Measurements from ENCODE around the gene NOP56.

DNA sequence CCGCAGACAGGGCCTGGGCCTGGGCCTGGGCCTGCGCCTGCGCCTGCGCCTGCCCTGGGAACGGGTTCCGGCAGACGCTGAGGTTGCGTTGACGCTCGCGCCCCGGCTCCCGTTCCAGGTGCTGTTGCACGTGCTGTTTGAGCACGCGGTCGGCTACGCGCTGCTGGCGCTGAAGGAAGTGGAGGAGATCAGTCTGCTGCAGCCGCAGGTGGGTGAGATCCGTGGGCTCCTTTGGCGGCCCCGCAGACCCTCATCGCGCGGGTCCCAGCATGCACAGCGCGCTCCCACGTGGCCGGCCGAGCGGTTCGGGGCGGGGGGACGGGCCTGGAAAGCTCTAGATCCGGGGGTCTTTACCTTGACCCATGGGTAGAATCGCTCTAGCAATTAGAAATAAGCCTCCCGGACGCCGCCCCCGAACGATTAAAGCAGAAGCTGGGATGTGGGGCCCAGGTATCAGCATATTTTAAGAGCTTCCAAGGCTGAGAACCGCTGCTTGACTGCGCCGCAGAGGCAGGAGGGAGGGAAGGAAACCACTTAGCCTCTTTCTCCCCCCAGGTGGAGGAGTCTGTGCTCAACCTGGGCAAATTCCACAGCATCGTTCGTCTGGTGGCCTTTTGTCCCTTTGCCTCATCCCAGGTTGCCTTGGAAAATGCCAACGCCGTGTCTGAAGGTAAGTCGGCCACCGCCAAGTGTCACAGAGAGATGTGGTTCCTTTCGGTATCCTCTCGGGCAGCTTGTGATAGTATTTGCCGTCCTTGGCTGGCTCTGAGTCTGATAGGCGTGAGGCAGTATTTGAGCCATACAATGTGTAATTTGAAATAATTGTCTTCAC lies 508 bp downstream of the NOP56 start:
- TF ChIP-seq POLR2AphosphoS5 (IDR thresholded peaks at IDR 0.05; ENCODE audit: low read depth, low read length), result peak; percentile 75; the same call in 1 of the 2 replicates
- TF ChIP-seq, protein P1, sequence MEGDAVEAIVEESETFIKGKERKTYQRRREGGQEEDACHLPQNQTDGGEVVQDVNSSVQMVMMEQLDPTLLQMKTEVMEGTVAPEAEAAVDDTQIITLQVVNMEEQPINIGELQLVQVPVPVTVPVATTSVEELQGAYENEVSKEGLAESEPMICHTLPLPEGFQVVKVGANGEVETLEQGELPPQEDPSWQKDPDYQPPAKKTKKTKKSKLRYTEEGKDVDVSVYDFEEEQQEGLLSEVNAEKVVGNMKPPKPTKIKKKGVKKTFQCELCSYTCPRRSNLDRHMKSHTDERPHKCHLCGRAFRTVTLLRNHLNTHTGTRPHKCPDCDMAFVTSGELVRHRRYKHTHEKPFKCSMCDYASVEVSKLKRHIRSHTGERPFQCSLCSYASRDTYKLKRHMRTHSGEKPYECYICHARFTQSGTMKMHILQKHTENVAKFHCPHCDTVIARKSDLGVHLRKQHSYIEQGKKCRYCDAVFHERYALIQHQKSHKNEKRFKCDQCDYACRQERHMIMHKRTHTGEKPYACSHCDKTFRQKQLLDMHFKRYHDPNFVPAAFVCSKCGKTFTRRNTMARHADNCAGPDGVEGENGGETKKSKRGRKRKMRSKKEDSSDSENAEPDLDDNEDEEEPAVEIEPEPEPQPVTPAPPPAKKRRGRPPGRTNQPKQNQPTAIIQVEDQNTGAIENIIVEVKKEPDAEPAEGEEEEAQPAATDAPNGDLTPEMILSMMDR (IDR thresholded peaks at IDR 0.05; ENCODE audit: control extremely low read depth in 1 of 3, insufficient read depth in 1 of 3, low read depth in 1 of 3, low read length in 3 of 3), result no peak
